A549 treated with GW870086 at 1 μM for 4 hours (cell line): Measurements from ENCODE around the gene MGAT4B. TPM values are rescaled to one million over a fixed set of nuclear protein-coding genes. Genes with fewer than 3 reads are reported as not detected.

Experiments used
- total RNA-seq: library from RNA; stranded (reverse); fragments of 200-300 nt; extraction: Qiagen RNA extraction; gene quantifications from 5 replicates; pipeline ENCODE4 v1.2.3, GENCODE V29; 2022; ENCODE audit warnings: low read depth

MGAT4B gene
- total RNA-seq, result 180 to 221 TPM (median 207 TPM) in 5 replicates

GRCh38 chr5:179806250-179807048 is at the start of gene MGAT4B:
MGAT4B (minus strand) TSS chr5:179806866; CDS start chr5:179806583, 283 bp downstream.

GRCh38 chr5:179820483-179821297 is 14.0 kb upstream of the MGAT4B start, which contains the start of gene SQSTM1:
SQSTM1 (plus strand) TSS chr5:179820905; CDS start chr5:179820937, 32 bp downstream.

GRCh38 chr5:179793468-179794139 is 13.1 kb downstream of the MGAT4B start, which contains the start of gene LTC4S:
LTC4S (plus strand) TSS chr5:179793986; CDS start chr5:179794081, 95 bp downstream.

Other genes with a start within 250 kb of the MGAT4B start
- 453 to 606 TPM (median 478 TPM) in 5 replicates for gene HNRNPH1, start 183.2 kb downstream of the MGAT4B start, total RNA-seq
- gene CBY3, start 125.8 kb downstream of the MGAT4B start, total RNA-seq, result not detected in 5 replicates
- 323 to 373 TPM (median 352 TPM) in 5 replicates for gene CANX, start 107.9 kb downstream of the MGAT4B start, total RNA-seq
- gene MAML1, start 74.0 kb downstream of the MGAT4B start, total RNA-seq, result 15.6 to 20.4 TPM (median 18.1 TPM) in 5 replicates
- 0.32 to 0.72 TPM (median 0.35 TPM) in 3 of 5 replicates, not detected in the others for gene LTC4S, start 12.9 kb downstream of the MGAT4B start, total RNA-seq
- gene SQSTM1, start 14.0 kb upstream of the MGAT4B start, total RNA-seq, result 870 to 1,460 TPM (median 931 TPM) in 5 replicates
- gene MRNIP, start 52.0 kb upstream of the MGAT4B start, total RNA-seq, result 15.8 to 22.9 TPM (median 20.0 TPM) in 5 replicates
- 52.3 to 68.8 TPM (median 65.7 TPM) in 5 replicates for gene TBC1D9B, start 101.0 kb upstream of the MGAT4B start, total RNA-seq